Stromal cell of bone marrow (primary cell): ENCODE data around the gene TEKT3.

Experiments
- DNase-seq: peaks from one replicate; pipeline ENCODE4 v3.0.0-alpha.2; 2012; ENCODE audit warnings: low read depth

The TEKT3 gene

GRCh38 chr17:15266325-15267125 is 74.9 kb downstream of the TEKT3 start:
- DNase-seq: no peak

- peak; percentile 73 for DNase-seq
Measured at GRCh38 chr17:15265131-15265530, 76.3 kb downstream of the TEKT3 start, which contains the start of gene PMP22. PMP22 (minus strand) TSS chr17:15265326; CDS start chr17:15260727, 4,599 bp downstream.

DNA sequence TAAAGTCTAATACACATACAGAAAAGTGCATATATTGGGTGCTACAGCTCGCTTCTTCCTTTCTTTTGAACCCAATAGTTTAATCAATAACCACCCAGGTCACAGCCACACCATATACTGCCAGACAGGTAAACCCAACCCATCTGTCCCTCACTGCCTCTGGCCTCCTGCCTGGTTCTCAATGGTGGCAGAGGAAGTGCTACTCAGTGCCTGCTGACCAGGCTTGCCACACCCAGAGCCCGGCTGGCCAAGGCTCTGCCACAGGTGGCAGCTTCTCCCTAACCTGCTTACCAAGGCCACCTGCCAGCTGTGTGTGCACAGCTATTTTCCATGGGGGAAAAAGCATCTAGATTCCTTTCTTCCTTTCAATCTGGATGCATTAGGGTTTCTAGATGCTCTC is 76.9 kb downstream of the TEKT3 start:
- DNase-seq: no peak

- no peak for DNase-seq
Measured at GRCh38 chr17:15263680-15264079, 77.7 kb downstream of the TEKT3 start.

DNA sequence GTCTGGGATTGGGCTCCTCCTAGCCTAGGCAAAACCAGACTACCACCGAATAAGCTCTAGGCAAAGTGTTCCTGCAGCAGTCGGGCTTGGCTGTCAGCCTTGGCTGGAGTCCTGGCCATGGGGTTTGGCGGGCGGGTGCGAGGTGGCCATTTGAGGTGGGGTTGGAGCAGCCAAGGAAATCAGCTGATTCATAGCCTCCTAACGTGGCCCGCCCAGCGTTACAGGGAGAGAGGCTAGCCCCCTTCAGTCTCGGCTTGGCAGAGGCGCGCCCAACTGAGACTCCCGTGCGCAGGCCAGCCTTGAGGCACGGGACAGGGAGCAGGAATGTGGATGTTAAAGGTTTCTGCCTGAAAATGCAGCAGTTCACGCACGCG is 78.2 kb downstream of the TEKT3 start:
- DNase-seq: peak; percentile 89

DNA sequence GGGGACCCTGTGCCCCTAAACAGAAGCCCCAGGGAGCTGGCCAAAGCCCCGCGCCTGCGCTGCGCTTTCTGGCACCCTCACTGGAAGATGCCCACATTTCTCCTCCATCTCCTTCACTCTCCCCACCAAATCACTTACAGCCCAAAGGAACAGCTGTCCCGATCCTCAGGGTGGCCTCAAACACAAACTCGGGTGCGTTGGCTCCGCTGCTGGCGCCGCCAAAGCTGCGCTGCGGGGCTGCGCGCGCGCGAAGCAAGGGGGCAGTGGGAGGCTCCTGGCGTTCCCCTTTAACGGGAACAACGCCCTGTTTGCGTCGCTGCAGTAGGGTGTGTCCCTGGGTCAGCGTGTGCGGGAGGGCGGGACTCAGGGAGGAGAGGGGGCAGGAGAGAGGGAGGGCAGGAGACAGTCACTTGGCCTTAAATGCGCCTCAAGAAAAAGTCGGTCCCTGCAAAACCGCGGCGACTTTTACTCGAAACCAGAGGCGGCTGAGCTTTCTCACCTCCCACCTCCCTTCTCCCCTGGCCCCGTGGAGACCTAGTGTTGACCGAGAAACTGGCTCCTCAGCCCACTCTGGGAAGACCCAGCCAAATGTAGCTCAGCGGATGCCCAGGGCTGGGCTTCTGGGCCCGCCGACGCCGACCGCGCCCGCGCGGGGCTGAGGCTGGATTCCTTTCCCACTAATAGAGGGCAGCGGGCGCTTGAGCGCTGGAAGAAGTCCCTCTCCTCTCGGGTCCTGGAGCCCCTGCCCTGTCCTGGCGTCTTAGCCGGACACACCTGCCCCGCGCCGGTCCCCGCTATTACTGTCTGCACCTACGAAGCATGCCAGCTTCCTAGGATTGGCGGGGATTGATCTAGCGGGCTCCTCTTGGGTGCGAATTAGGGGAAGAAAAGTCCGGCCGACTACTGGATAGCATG is 78.8 kb downstream of the TEKT3 start:
- DNase-seq: peak; percentile 92

- DNase-seq: no peak
Measured at GRCh38 chr17:15261802-15262290, 79.6 kb downstream of the TEKT3 start.

DNA sequence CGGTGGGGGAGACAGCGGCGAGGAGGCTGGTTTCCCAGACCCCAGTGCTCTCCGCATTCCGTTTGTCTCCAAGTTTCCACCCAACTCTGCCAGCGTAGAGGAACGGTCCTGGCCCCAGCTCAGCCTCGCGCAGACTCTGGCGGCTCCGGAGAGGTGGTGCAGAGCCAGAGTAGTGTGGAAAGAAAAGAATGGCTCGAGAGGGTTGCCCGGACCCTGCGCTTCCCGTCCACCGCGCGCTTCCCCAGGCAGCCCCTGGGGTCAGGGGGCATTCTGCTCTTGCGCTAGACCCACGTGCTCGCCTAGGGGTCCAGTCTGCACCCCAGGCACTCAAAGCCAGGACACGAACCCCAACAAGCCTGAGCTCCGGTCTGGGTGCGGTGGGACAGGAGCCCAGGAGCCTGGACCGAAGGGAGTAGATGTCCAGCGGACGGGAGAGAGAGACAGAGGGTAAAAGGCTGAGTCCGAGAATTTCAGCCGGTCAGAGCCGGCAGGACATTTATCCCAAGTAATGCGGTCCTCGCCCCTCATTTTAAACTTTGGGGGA is 80.1 kb downstream of the TEKT3 start:
- no peak for DNase-seq

DNA sequence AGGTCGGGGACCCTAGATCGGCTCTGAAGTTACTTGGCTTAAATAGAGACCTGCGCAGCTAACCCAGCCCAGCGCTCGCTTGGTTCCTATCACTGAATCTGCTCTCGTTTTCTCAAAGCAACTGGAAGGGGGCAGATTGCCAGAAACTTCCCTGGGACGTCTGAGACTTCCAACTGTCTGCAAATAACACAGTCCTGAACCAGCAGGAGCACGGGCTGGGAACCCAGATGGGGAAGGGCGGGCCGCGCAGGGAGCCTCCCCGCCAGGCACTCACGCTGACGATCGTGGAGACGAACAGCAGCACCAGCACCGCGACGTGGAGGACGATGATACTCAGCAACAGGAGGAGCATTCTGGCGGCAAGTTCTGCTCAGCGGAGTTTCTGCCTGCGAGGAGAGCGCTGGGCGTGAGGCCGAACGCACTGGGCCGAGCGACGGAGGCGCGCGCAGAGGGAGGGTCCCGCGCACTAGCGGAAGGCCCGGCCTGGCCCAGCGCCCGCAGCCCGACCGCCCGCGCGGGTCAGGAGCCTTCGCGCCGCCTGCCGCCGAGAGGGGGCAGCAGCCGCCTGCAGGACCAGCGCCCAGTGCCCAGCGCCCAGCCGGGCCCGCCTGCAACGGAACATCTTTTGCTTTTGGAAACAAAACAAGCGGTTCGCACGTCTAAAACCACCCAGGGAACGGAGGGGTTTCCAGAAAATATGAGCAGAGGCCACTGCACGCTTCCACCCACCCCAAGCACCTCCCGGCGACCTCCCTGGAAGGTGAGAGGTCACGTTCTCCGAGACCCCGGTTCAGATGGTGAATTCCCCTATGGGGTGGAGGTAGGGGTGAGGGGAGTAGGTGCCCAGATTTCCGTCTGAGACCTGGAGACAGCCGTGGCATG is 80.8 kb downstream of the TEKT3 start:
- DNase-seq: peak; percentile 63

- no peak for DNase-seq
Measured at GRCh38 chr17:15257796-15258512, 83.4 kb downstream of the TEKT3 start.

GRCh38 chr17:15257258-15257788 is 84.1 kb downstream of the TEKT3 start:
- DNase-seq: peak; percentile 73

- no peak for DNase-seq
Measured at GRCh38 chr17:15256689-15257088, 84.7 kb downstream of the TEKT3 start.

DNA sequence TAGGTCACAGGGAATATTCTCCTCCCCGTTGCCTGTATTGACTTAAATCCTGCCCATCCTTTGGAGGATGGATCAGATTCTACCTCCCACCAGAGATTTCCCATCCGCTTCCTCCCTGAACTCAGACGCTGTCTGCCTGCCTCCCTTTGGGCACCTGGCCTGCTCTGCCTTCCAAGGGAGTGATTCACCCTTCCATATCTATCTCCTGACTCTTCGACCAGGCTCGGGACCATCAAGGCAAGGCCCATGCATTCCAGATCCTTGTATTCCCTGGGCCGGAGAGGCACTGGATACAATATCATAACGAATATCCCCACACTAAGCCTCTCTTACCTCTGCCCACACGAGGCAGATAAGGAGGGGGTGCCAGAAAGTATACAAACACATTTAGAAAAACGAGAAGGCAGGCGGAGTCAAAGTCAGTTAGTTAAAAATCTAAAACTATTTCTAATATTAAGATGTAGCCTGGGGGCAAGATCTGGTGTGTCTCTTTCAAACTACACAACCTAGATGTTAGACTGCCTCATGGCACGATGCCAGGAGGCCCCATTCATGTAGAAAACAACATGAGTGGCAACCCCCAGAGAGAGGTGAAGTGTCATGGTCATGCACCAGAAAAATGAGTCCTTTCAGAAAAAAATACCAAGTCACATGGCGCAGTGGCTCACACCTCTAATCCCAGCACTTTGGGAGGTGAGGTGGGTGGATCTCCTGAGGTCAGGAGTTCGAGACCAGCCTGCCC is 85.5 kb downstream of the TEKT3 start:
- DNase-seq: no peak
